Ovary (tissue), 3 donors: ENCODE data around the gene TCL1B.

Experiments used
- POLR2A ChIP-seq: fragments of 450-650 bp; IDR thresholded peaks from one replicate; pipeline ENCODE4 v1.6.1; 2017; ENCODE audit warnings: antibody characterized with exemption, mild to moderate bottlenecking, moderate library complexity
- TF ChIP-seq, protein P1 (sequence below), 3 donors: fragments of 450-650 bp in 2 of 3; fragments of 200-600 bp in 1 of 3; IDR thresholded peaks; one replicate each; pipeline versions ENCODE4 v1.5.1 to v1.8.0; 2016 to 2022; ENCODE audit warnings: antibody characterized with exemption in 3 of 3, mild to moderate bottlenecking in 1 of 3
- donor health status: DM: no; HTN: no; CAD: no.

DNA sequence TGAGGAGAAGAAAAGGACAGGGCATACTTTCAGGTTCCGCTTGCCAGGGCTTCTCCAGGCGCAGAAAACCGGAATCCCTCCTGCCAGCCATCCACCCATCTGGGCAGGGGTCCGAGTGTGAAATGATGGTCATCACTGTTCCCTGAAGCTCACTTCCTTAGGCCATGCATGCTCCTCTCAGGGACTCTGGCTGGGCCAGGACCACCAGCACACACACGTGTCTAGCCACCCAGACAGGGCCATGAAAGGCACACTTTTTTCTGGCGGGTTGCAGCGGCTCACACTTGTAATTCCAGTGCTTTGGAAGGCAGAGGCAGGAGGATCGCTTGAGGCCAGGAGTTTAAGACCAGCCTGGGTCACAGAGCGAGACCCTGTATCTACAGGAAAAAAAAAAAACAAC is 26.2 kb downstream of the TCL1B start:
- TF ChIP-seq, protein P1, sequence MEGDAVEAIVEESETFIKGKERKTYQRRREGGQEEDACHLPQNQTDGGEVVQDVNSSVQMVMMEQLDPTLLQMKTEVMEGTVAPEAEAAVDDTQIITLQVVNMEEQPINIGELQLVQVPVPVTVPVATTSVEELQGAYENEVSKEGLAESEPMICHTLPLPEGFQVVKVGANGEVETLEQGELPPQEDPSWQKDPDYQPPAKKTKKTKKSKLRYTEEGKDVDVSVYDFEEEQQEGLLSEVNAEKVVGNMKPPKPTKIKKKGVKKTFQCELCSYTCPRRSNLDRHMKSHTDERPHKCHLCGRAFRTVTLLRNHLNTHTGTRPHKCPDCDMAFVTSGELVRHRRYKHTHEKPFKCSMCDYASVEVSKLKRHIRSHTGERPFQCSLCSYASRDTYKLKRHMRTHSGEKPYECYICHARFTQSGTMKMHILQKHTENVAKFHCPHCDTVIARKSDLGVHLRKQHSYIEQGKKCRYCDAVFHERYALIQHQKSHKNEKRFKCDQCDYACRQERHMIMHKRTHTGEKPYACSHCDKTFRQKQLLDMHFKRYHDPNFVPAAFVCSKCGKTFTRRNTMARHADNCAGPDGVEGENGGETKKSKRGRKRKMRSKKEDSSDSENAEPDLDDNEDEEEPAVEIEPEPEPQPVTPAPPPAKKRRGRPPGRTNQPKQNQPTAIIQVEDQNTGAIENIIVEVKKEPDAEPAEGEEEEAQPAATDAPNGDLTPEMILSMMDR (IDR thresholded peaks at IDR 0.05), result no peak
- TF ChIP-seq POLR2A, result no peak
